A673 (cell line): Measurements from ENCODE around the gene REV1. TPM values are rescaled to one million over a fixed set of nuclear protein-coding genes. Genes with fewer than 3 reads are reported as not detected.

Experiments
- BruUV-seq: library from RNA; stranded (reverse); fragments of 400-500 nt; replicated peaks from 2 replicates; lab custom pipeline; 2021; lab: Mats Ljungman, UMichigan
- CTCF ChIA-PET: fragments of 300-600 bp; sonication (Branson Sonifier 250); formaldehyde crosslinking; loops from one replicate; lab custom pipeline; 2022; ENCODE audit warnings: antibody characterized with exemption; lab: Charles Lee
- POLR2A ChIA-PET: fragments of 300-600 bp; sonication (Branson Sonifier 250); formaldehyde crosslinking; loops from one replicate; lab custom pipeline; 2022; ENCODE audit warnings: antibody characterized with exemption; ENCODE audit not compliant: low non-redundant PET; lab: Charles Lee
- DNase-seq: peaks from one replicate; pipeline ENCODE4 v3.0.0-alpha.2; 2015; ENCODE audit warnings: low spot score
- H3K27ac ChIP-seq: fragments of 200-600 bp; sonication (generic); 2 replicates; pipeline ENCODE4 v1.5.1; 2016; ENCODE audit warnings: mixed run types, low read depth, mild to moderate bottlenecking, mixed read lengths, antibody characterized with exemption, low read length; ENCODE audit not compliant: poor library complexity, severe bottlenecking
- H3K27me3 ChIP-seq: fragments of 200-600 bp; sonication (generic); replicated peaks from 2 replicates; pipeline ENCODE4 v1.6.1; 2017; ENCODE audit warnings: mixed run types, low read depth, mild to moderate bottlenecking, mixed read lengths, antibody characterized with exemption, low read length; ENCODE audit not compliant: insufficient read depth, poor library complexity
- H3K36me3 ChIP-seq: fragments of 200-600 bp; sonication (generic); 2 replicates; pipeline ENCODE4 v1.6.1; 2016; ENCODE audit warnings: mixed run types, mild to moderate bottlenecking, mixed read lengths, antibody characterized with exemption, low read length; ENCODE audit not compliant: insufficient read depth, poor library complexity, severe bottlenecking
- H3K4me1 ChIP-seq: fragments of 200-600 bp; sonication (generic); 2 replicates; pipeline ENCODE4 v1.6.1; 2017; ENCODE audit warnings: mixed run types, mild to moderate bottlenecking, mixed read lengths, antibody characterized with exemption, low read length; ENCODE audit not compliant: insufficient read depth, poor library complexity, severe bottlenecking
- H3K4me3 ChIP-seq: fragments of 200-600 bp; sonication (generic); 2 replicates; pipeline ENCODE4 v1.5.1; 2016; ENCODE audit warnings: low read depth, mixed run types, mild to moderate bottlenecking, mixed read lengths, low read length; ENCODE audit not compliant: poor library complexity, severe bottlenecking
- H3K9me3 ChIP-seq: fragments of 200-600 bp; sonication (generic); 2 replicates; pipeline ENCODE4 v1.6.1; 2016; ENCODE audit warnings: mixed run types, low read depth, mild to moderate bottlenecking, mixed read lengths, antibody characterized with exemption, low read length; ENCODE audit not compliant: poor library complexity, severe bottlenecking
- EZH2 ChIP-seq: fragments of 200-600 bp; sonication (generic); IDR thresholded peaks from 2 replicates; pipeline ENCODE4 v1.6.1; 2017; ENCODE audit warnings: borderline replicate concordance, low read depth, mild to moderate bottlenecking, mixed read lengths, antibody characterized with exemption, low read length; ENCODE audit not compliant: poor library complexity, severe bottlenecking
- intact Hi-C: fragments of 100-400 bp; cut with micrococcal nuclease; formaldehyde crosslinking; loops from one replicate; pipeline ENCODE4 v1.10.0; 2022; ENCODE audit not compliant: unreplicated experiment
- total RNA-seq: library from RNA; stranded (reverse); gene quantifications from 2 replicates; pipeline ENCODE4 v1.2.3, GENCODE V29; 2021
- TF ChIP-seq, protein P1 (sequence below): fragments of 300-800, 200-600 bp; sonication (generic); conservative IDR thresholded peaks from 2 replicates; pipeline ENCODE4 v1.5.1; 2017; ENCODE audit warnings: low read depth, mild to moderate bottlenecking, antibody characterized with exemption, low read length, moderate library complexity, mixed read lengths

Gene REV1
- total RNA-seq, 1 experiment from 2014 or later = 38.1 TPM

DNA sequence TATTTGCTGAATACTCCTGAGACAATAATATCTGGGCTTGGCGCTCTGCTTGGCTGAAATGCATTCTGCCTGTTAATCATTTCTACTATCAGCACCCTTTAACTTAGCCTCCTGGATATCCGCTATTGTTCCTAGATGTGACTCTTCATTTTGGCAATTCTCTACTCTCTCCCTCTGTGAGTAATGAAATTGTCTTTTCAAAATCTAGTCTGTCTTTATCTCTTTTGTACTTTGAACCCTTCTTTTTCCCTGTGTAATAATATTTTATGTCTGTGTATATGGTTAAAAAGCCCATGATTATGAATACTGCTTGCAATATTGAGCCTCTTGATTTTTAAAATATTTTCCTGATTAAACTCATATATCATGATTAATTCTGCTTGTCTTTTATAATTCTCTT lies 6.2 kb upstream of the REV1 start:
- Histone ChIP-seq H3K27me3 (peaks cover 21% of the 10 kb centered on the region), H3K4me3 (no peak overlapping the region), H3K4me1 (no peaks in the 10 kb centered on the region), H3K27ac (no peak overlapping the region), H3K36me3 (no peaks in the 10 kb centered on the region), H3K9me3 (no peaks in the 10 kb centered on the region)
- no peak for DNase-seq
- ChIA-PET CTCF (no interaction called here), POLR2A (no interaction called here)
- TF ChIP-seq, protein P1, sequence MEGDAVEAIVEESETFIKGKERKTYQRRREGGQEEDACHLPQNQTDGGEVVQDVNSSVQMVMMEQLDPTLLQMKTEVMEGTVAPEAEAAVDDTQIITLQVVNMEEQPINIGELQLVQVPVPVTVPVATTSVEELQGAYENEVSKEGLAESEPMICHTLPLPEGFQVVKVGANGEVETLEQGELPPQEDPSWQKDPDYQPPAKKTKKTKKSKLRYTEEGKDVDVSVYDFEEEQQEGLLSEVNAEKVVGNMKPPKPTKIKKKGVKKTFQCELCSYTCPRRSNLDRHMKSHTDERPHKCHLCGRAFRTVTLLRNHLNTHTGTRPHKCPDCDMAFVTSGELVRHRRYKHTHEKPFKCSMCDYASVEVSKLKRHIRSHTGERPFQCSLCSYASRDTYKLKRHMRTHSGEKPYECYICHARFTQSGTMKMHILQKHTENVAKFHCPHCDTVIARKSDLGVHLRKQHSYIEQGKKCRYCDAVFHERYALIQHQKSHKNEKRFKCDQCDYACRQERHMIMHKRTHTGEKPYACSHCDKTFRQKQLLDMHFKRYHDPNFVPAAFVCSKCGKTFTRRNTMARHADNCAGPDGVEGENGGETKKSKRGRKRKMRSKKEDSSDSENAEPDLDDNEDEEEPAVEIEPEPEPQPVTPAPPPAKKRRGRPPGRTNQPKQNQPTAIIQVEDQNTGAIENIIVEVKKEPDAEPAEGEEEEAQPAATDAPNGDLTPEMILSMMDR = no peak
- TF ChIP-seq EZH2 = no peak
- intact Hi-C loops = loop anchor here (10.0 kb wide), 2 partner anchors 431 to 851 kb away; no protein-coding TSS in a partner anchor
- BruUV-seq = no TSS peak

DNA sequence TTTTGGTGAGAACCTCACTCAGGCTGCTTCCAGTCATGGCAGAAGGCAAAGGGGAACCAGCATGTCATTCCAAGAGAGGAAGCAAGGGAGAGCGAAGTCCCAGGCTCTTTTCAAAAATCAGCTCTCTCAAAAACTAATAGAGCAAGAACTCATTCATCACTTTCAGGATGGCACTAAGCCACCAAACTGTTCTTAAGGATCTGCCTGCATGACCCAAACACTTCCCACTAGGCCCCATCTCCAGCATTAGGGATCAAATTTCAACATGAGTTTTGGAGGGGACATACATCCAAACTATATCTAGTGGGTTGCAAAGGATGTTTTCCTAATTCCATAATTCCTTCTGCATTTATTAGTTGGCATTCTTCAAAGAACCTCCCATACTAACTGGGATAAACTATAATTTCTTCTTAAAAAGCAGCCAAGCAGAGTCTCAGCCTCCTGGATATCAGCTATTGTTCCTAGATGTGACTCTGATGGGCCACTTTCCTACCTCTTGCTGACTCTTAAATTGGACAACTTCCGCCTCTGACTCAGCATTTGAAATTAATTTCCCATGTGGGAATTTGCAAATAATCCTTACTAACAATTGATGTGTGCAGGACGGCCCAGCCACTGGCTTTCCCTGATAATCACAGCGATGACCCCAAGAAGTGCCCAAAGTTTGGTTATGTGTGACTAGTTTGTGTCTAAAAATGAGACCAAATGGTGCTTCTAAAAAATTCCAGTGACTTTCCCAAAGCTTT lies 5.5 kb upstream of the REV1 start:
- DNase-seq = peak; percentile 16
- ChIA-PET POLR2A (no interaction called here), CTCF (no interaction called here)
- no peak overlapping the region for H3K27ac ChIP-seq
- H3K4me1 ChIP-seq = no peaks in the 10 kb centered on the region
- H3K9me3 ChIP-seq = no peaks in the 10 kb centered on the region
- BruUV-seq = no TSS peak
- H3K4me3 ChIP-seq = no peak overlapping the region
- TF ChIP-seq, protein P1 = no peak
- no peak for TF ChIP-seq EZH2
- intact Hi-C loops = loop anchor here (10.0 kb wide), 2 partner anchors 430 to 850 kb away; no protein-coding TSS in a partner anchor
- H3K36me3 ChIP-seq = no peaks in the 10 kb centered on the region
- H3K27me3 ChIP-seq = peaks cover 15% of the 10 kb centered on the region

DNA sequence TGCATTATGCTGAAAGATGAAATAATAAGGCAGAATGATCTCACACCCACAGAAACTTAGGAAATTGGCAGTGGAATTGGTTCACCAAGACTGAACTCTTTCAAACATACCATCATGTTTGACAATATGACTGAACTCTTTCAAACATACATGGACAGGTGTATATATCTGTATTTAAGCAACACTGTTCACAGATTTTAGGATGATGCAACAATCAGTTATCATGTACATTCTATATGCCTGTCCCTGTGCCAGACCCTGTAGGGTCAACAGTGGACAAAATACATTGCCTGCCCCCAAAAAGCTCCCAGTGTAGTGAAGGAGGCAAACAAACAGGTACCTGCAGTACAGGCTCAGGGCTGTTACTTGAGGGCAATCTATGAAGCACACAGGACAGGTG lies 2.9 kb upstream of the REV1 start:
- H3K36me3 ChIP-seq = no peaks in the 10 kb centered on the region
- H3K4me1 ChIP-seq = peaks cover 4% of the 10 kb centered on the region
- no peak overlapping the region for H3K27ac ChIP-seq
- CTCF ChIA-PET = no interaction called here
- BruUV-seq = no TSS peak
- H3K4me3 ChIP-seq = no peak overlapping the region
- POLR2A ChIA-PET = no interaction called here
- intact Hi-C loops = loop anchor here (10.0 kb wide), 2 partner anchors 428 to 848 kb away; no protein-coding TSS in a partner anchor
- no peaks in the 10 kb centered on the region for H3K27me3 ChIP-seq
- DNase-seq = no peak
- TF ChIP-seq EZH2 = no peak
- TF ChIP-seq, protein P1 = no peak
- no peaks in the 10 kb centered on the region for H3K9me3 ChIP-seq
